ENCODE results near the gene ZNF540. TPM values are rescaled to one million over a fixed set of nuclear protein-coding genes. Genes with fewer than 3 reads are reported as not detected.

ZNF540 gene
- total and polyA plus RNA-seq, 2 donors (not counting 3 experiments of a cell fraction or from before 2014, with no cell fraction given) = 0.25 to 0.75 TPM

DNA sequence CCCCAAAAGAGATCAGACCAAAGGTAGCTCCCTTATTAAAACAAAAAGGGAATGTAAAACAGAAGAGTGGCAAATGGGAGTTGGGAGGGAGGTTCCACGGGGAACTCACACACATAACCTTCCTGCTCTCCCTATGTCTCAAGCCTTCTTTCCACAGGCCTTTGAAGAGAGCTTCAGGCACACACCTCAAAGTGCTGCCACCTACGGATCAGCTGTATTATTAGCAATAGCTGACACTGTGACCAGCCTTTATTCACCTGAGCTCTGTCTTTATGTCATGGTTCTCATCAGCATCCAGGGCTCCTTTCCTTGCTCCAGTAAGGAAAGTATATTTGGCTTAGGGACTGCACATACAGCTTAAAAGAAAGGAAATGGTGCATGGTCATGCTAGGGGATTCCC, 11.3 kb upstream of the ZNF540 start:
- Histone ChIP-seq H3K79me2 (ENCODE audit: control insufficient read depth, insufficient read depth, low read length) (no peaks in the 10 kb centered on the region), H3K27ac (ENCODE audit: insufficient read depth, low read depth, low read length) (no peak overlapping the region), H3K4me1 (ENCODE audit: control insufficient read depth, extremely low read depth, insufficient read depth, low read length) (no peaks in the 10 kb centered on the region), H3K9me1 (replicated peaks; ENCODE audit: control insufficient read depth, extremely low read depth, insufficient read depth, low read length) (no peaks in the 10 kb centered on the region), H3K9ac (replicated peaks; ENCODE audit: extremely low read depth, insufficient read depth, low read length) (no peak overlapping the region), H3K36me3 (ENCODE audit: control insufficient read depth in 2 of 2, extremely low read depth in 1 of 2, insufficient read depth in 2 of 2, low read length in 2 of 2) (no peaks in the 10 kb centered on the region), H3K27me3 (ENCODE audit: control insufficient read depth in 2 of 2, insufficient read depth in 2 of 2, low read length in 2 of 2) (no peaks in the 10 kb centered on the region), H3K9me3 (replicated peaks; ENCODE audit: control insufficient read depth, insufficient read depth, low read length) (no peaks in the 10 kb centered on the region), H2AFZ (ENCODE audit: low read depth, low read length) (no peak overlapping the region), H3K4me3 (replicated peaks in 1 of 3; ENCODE audit: insufficient read depth in 1 of 3, low read depth in 1 of 3, low read length in 3 of 3) (no peak overlapping the region), H4K20me1 (replicated peaks; ENCODE audit: control insufficient read depth, extremely low read depth, insufficient read depth, low read length) (no peaks in the 10 kb centered on the region), H3K4me2 (ENCODE audit: insufficient read depth, low read length) (no peak overlapping the region)
- intact Hi-C loops (cut with micrococcal nuclease) (no loop called here), dilution Hi-C loops (cut with MboI; ENCODE audit: extremely low pct_ligation_motif_present, low sequenced_read_pairs) (no loop called here)
- CTCF ChIA-PET = interaction anchor here (0.8 kb wide), 1 partner anchor 11 kb away, joined by 3 read pairs; the partner anchor contains the start of genes ZNF540 and ZNF571
- POLR2A ChIA-PET = no interaction called here
- no TSS peak for BruUV-seq (replicated peaks)
- FAIRE-seq (no peak), DNase-seq (ENCODE audit: low read depth, low spot score) (no peak)
- TF ChIP-seq POLR2AphosphoS5 (IDR thresholded peaks at IDR 0.05; ENCODE audit: insufficient read depth, low read depth, low read length) (no peak), EZH2 (IDR thresholded peaks at IDR 0.05; ENCODE audit: borderline replicate concordance, low read depth, low read length, severe bottlenecking) (no peak), MYC (IDR thresholded peaks at IDR 0.05; ENCODE audit: low read depth, low read length) (no peak), POLR2A (IDR thresholded peaks at IDR 0.05; ENCODE audit: low read depth, low read length) (no peak), FOS (IDR thresholded peaks at IDR 0.05; ENCODE audit: borderline replicate concordance, insufficient read depth, low read length) (no peak), JUN (IDR thresholded peaks at IDR 0.05; ENCODE audit: borderline replicate concordance, insufficient read depth, insufficient read length, low read depth) (no peak), GATA2 (IDR thresholded peaks at IDR 0.05; ENCODE audit: insufficient read depth, insufficient read length, low read depth, low read length) (no peak)
- TF ChIP-seq, protein P1, sequence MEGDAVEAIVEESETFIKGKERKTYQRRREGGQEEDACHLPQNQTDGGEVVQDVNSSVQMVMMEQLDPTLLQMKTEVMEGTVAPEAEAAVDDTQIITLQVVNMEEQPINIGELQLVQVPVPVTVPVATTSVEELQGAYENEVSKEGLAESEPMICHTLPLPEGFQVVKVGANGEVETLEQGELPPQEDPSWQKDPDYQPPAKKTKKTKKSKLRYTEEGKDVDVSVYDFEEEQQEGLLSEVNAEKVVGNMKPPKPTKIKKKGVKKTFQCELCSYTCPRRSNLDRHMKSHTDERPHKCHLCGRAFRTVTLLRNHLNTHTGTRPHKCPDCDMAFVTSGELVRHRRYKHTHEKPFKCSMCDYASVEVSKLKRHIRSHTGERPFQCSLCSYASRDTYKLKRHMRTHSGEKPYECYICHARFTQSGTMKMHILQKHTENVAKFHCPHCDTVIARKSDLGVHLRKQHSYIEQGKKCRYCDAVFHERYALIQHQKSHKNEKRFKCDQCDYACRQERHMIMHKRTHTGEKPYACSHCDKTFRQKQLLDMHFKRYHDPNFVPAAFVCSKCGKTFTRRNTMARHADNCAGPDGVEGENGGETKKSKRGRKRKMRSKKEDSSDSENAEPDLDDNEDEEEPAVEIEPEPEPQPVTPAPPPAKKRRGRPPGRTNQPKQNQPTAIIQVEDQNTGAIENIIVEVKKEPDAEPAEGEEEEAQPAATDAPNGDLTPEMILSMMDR (IDR thresholded peaks at IDR 0.05; ENCODE audit: extremely low read depth in 1 of 2, insufficient read depth in 1 of 2, low read depth in 1 of 2, low read length in 2 of 2) = no peak
- TF ChIP-seq, protein P2, sequence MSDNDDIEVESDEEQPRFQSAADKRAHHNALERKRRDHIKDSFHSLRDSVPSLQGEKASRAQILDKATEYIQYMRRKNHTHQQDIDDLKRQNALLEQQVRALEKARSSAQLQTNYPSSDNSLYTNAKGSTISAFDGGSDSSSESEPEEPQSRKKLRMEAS (IDR thresholded peaks at IDR 0.05; ENCODE audit: insufficient read depth, insufficient read length) = no peak
